Right ventricle myocardium inferior (tissue), 1 donor: Measurements from ENCODE around the gene HOXC5. TPM values are rescaled to one million over a fixed set of nuclear protein-coding genes. Genes with fewer than 3 reads are reported as not detected.

ENCODE experiments used
- ATAC-seq: fragments of 200-7000 bp; cut with Tn5 transposase; one replicate; pipeline ENCODE4 v1.9.1; 2020; ENCODE audit warnings: mild to moderate bottlenecking, moderate library complexity
- DNase-seq: peaks from one replicate; pipeline ENCODE4 v3.0.0; 2021; ENCODE audit errors: missing footprints
- intact Hi-C: fragments of 100-400 bp; cut with DNase I; formaldehyde crosslinking; loops from one replicate; pipeline ENCODE4 v1.11.0; 2022
- total RNA-seq: library from RNA; stranded (reverse); fragmentation: NEBNext Ultra II Directional; extraction: Animal tissue kit (Norgen Biotek cat#: 25700); gene quantifications from one replicate; pipeline ENCODE4 v1.2.1, GENCODE V29; 2021
- donor health status: DM: no; HTN: yes; CAD: no; lungs with severe emphysema.

The HOXC5 gene
- total RNA-seq, 1 donor from 2014 or later = not detected

GRCh38 chr12:54004063-54004840 lies 28.6 kb upstream of the HOXC5 start:
- no peak for ATAC-seq
- intact Hi-C loops = loop anchor here (10.0 kb wide), 1 partner anchor 361 kb away; the partner anchor contains the start of gene GPR84
- peak; percentile 30 for DNase-seq

GRCh38 chr12:54004841-54005530 lies 27.9 kb upstream of the HOXC5 start:
- ATAC-seq (no peak), DNase-seq (peak; percentile 58)
- intact Hi-C loops = loop anchor here (10.0 kb wide), 1 partner anchor 360 kb away; the partner anchor contains the start of gene GPR84

GRCh38 chr12:54005531-54005852 lies 27.4 kb upstream of the HOXC5 start:
- DNase-seq (peak; percentile 47), ATAC-seq (no peak)
- intact Hi-C loops = loop anchor here (10.0 kb wide), 1 partner anchor 359 kb away; the partner anchor contains the start of gene GPR84

- intact Hi-C loops = loop anchor here (1.0 to 10.0 kb wide), 3 partner anchors 187 to 359 kb away; partner anchors contain the start of gene GPR84
- ATAC-seq = peak; percentile 92
- peak; percentile 95 for DNase-seq
These were observed 26.8 kb upstream of the HOXC5 start for GRCh38 chr12:54005853-54006558.

GRCh38 chr12:54006559-54007220 lies 26.2 kb upstream of the HOXC5 start:
- intact Hi-C loops = loop anchor here (1.0 to 10.0 kb wide), 3 partner anchors 187 to 358 kb away; partner anchors contain the start of gene GPR84
- no peak for ATAC-seq

GRCh38 chr12:54007538-54008259 lies 25.2 kb upstream of the HOXC5 start:
- intact Hi-C loops = loop anchor here (2.0 to 10.0 kb wide), 2 partner anchors 193 to 357 kb away; partner anchors contain the start of gene GPR84
- DNase-seq = peak; percentile 15
- ATAC-seq = no peak

More at GRCh38 chr12:54006559-54007220, 26.2 kb upstream of the HOXC5 start:
- peak; percentile 42 for DNase-seq

GRCh38 chr12:54008260-54008552 lies 24.6 kb upstream of the HOXC5 start:
- ATAC-seq (no peak), DNase-seq (peak; percentile 6)
- intact Hi-C loops = loop anchor here (10.0 kb wide), 1 partner anchor 357 kb away; the partner anchor contains the start of gene GPR84

- intact Hi-C loops = loop anchor here (10.0 kb wide), 1 partner anchor 355 kb away; the partner anchor contains the start of gene GPR84
- DNase-seq = peak; percentile 53
- no peak for ATAC-seq
These were observed 23.4 kb upstream of the HOXC5 start for GRCh38 chr12:54009171-54010052.

- peak; percentile 17 for DNase-seq
- intact Hi-C loops = no loop called here
- no peak for ATAC-seq
These were observed 22.5 kb upstream of the HOXC5 start for GRCh38 chr12:54010053-54010971.

- ATAC-seq = no peak
- intact Hi-C loops = no loop called here
- DNase-seq = no peak
These were observed 21.7 kb upstream of the HOXC5 start for GRCh38 chr12:54010972-54011664.

GRCh38 chr12:54011665-54012532 lies 21.0 kb upstream of the HOXC5 start:
- intact Hi-C loops = no loop called here

GRCh38 chr12:54012631-54013409 lies 20.0 kb upstream of the HOXC5 start:
- ATAC-seq (no peak), DNase-seq (no peak)
- intact Hi-C loops = no loop called here

More at GRCh38 chr12:54011665-54012532, 21.0 kb upstream of the HOXC5 start:
- DNase-seq = peak; percentile 4
- no peak for ATAC-seq

- intact Hi-C loops = no loop called here
- no peak for ATAC-seq
- DNase-seq = no peak
These were observed 18.4 kb upstream of the HOXC5 start for GRCh38 chr12:54014377-54015017.
